ENCODE results near the gene RAPGEF5.

The RAPGEF5 gene

DNA sequence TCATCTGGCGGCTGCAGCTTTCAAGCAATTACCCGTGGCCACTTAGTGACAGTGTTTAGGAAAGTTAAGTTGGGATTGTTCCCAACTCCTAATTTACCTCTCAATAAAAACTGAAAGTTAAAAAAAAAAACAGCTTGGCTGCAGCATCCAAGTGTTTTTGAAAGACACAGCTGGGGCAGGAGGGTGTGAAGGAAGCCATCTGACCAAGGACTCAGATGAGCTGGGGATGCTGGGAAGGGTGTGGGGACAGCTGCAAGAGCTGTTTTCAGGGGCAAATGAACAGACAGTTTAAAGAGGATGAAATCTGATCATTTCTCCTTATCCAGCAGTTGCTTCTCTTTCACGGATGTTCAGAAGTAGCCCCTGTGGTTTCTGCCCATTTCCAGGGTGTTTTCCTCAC, 282.1 kb downstream of the RAPGEF5 start:
- ATAC-seq (replicated peaks) (no peak), DNase-seq (no peak)
- H3K9me3 Mint-ChIP-seq = no peaks in the 10 kb centered on the region
- H3K27me3 Mint-ChIP-seq = peaks cover 12 to 21% of the 10 kb centered on the region in 2 donors
- H3K27ac Mint-ChIP-seq = peak overlapping the region; percentile 51
- H3K36me3 Mint-ChIP-seq = no peaks in the 10 kb centered on the region
- H3K4me3 Mint-ChIP-seq = no peak overlapping the region
- peaks cover 0 to 4% of the 10 kb centered on the region in 2 donors for H3K4me1 Mint-ChIP-seq

Data from stimulated activated naive B cell treated with anti-CD40 and anti-IgM and Interleukin-4, amounts not matched to agents 10 μg/mL and 1 μg/mL and 100 μg/mL, for 72 hours (primary cell).